WTC11 (cell line): ENCODE data around the gene SERPINB6. TPM values are rescaled to one million over a fixed set of nuclear protein-coding genes. Genes with fewer than 3 reads are reported as not detected.
A peak's percentile ranks its signal among the peaks of the same experiment; 100 is the strongest.

Experiments used
- ATAC-seq: fragments of 200-7000 bp; cut with Tn5 transposase; 2 replicates; pipeline ENCODE4 v1.10.0; 2021; ENCODE audit warnings: mild to moderate bottlenecking, moderate library complexity
- CTCF ChIA-PET: fragments of 300-600 bp; sonication (Branson Sonifier 250); formaldehyde crosslinking; loops from one replicate; lab custom pipeline; 2021; ENCODE audit warnings: antibody characterized with exemption; lab: Charles Lee
- POLR2A ChIA-PET: fragments of 350-600 bp; sonication (Branson Sonifier 250); formaldehyde crosslinking; loops from one replicate; lab custom pipeline; 2021; ENCODE audit warnings: antibody characterized with exemption; lab: Charles Lee
- DNase-seq: peaks from one replicate; pipeline ENCODE4 v3.0.0; 2021; ENCODE audit warnings: low spot score
- H3K27ac Mint-ChIP-seq: 2 replicates; pipeline ENCODE4 v1.8.0; 2021; ENCODE audit warnings: mixed read lengths
- H3K27me3 Mint-ChIP-seq: 2 replicates; pipeline ENCODE4 v1.8.0; 2021; ENCODE audit warnings: low read depth, mild to moderate bottlenecking, moderate library complexity, mixed read lengths
- H3K36me3 Mint-ChIP-seq: 2 replicates; pipeline ENCODE4 v1.8.0; 2021; ENCODE audit warnings: mixed read lengths
- H3K4me1 Mint-ChIP-seq: 2 replicates; pipeline ENCODE4 v1.8.0; 2022; ENCODE audit warnings: mixed read lengths
- H3K4me3 Mint-ChIP-seq: 2 replicates; pipeline ENCODE4 v1.8.0; 2021; ENCODE audit warnings: mild to moderate bottlenecking, moderate library complexity, mixed read lengths
- H3K9me3 Mint-ChIP-seq: 2 replicates; pipeline ENCODE4 v1.8.0; 2021; ENCODE audit warnings: mixed read lengths
- ATF1 ChIP-seq: sonication (generic); formaldehyde crosslinking; IDR thresholded peaks from 2 replicates; pipeline ENCODE4 v1.8.1; 2023; ENCODE audit warnings: mild to moderate bottlenecking, moderate library complexity, missing genetic modification reagents
- CREB1 ChIP-seq: sonication (generic); formaldehyde crosslinking; IDR thresholded peaks from 2 replicates; pipeline ENCODE4 v1.8.0; 2023; ENCODE audit warnings: mild to moderate bottlenecking, missing genetic modification reagents
- ELF4 ChIP-seq: sonication (generic); formaldehyde crosslinking; IDR thresholded peaks from 2 replicates; pipeline ENCODE4 v1.8.1; 2022; ENCODE audit warnings: low read depth, mild to moderate bottlenecking, moderate library complexity, missing genetic modification reagents
- ETV6 ChIP-seq: sonication (generic); formaldehyde crosslinking; IDR thresholded peaks from 2 replicates; pipeline ENCODE4 v1.8.1; 2022; ENCODE audit warnings: mild to moderate bottlenecking, missing genetic modification reagents
- FOXP1 ChIP-seq: sonication (generic); formaldehyde crosslinking; IDR thresholded peaks from 2 replicates; pipeline ENCODE4 v1.8.0; 2022; ENCODE audit warnings: missing genetic modification reagents, mild to moderate bottlenecking, moderate library complexity, borderline replicate concordance
- JUN ChIP-seq: sonication (generic); formaldehyde crosslinking; IDR thresholded peaks from 2 replicates; pipeline ENCODE4 v1.8.0; 2023; ENCODE audit warnings: mild to moderate bottlenecking, missing genetic modification reagents
- MXD4 ChIP-seq: fragments of 250-450 bp; sonication (Bioruptor Pico); IDR thresholded peaks from 2 replicates; pipeline ENCODE4 v1.8.0; 2021; ENCODE audit warnings: mild to moderate bottlenecking, moderate library complexity, borderline replicate concordance
- MYBL2 ChIP-seq: sonication (generic); formaldehyde crosslinking; IDR thresholded peaks from 2 replicates; pipeline ENCODE4 v1.8.1; 2023; ENCODE audit warnings: mild to moderate bottlenecking, moderate library complexity, missing genetic modification reagents
- NFYB ChIP-seq: sonication (generic); formaldehyde crosslinking; conservative IDR thresholded peaks from 2 replicates; pipeline ENCODE4 v1.8.0; 2022; ENCODE audit warnings: low read depth, missing genetic modification reagents
- NR1H2 ChIP-seq: sonication (generic); formaldehyde crosslinking; IDR thresholded peaks from 2 replicates; pipeline ENCODE4 v1.9.0; 2021; ENCODE audit warnings: mild to moderate bottlenecking, moderate library complexity, missing genetic modification reagents
- RELA ChIP-seq: sonication (generic); formaldehyde crosslinking; IDR thresholded peaks from 2 replicates; pipeline ENCODE4 v1.8.1; 2022; ENCODE audit warnings: missing genetic modification reagents, mild to moderate bottlenecking, borderline replicate concordance
- SMAD4 ChIP-seq: sonication (generic); formaldehyde crosslinking; IDR thresholded peaks from 2 replicates; pipeline ENCODE4 v1.8.0; 2022; ENCODE audit warnings: mild to moderate bottlenecking, missing genetic modification reagents
- SOX15 ChIP-seq: fragments of 250-450 bp; sonication (Bioruptor Pico); IDR thresholded peaks from 2 replicates; pipeline ENCODE4 v1.9.0; 2021; ENCODE audit warnings: mild to moderate bottlenecking
- SP1 ChIP-seq: sonication (generic); formaldehyde crosslinking; conservative IDR thresholded peaks from 2 replicates; pipeline ENCODE4 v1.8.1; 2022; ENCODE audit warnings: missing genetic modification reagents
- TEAD1 ChIP-seq: sonication (generic); formaldehyde crosslinking; IDR thresholded peaks from 2 replicates; pipeline ENCODE4 v1.8.0; 2022; ENCODE audit warnings: mild to moderate bottlenecking, missing genetic modification reagents
- ZBTB21 ChIP-seq: sonication (generic); formaldehyde crosslinking; IDR thresholded peaks from 2 replicates; pipeline ENCODE4 v1.8.1; 2023; ENCODE audit warnings: mild to moderate bottlenecking, missing genetic modification reagents, borderline replicate concordance
- ZNF138 ChIP-seq: sonication (generic); formaldehyde crosslinking; conservative IDR thresholded peaks from 2 replicates; pipeline ENCODE4 v1.8.1; 2022; ENCODE audit warnings: mild to moderate bottlenecking, moderate library complexity, missing genetic modification reagents
- ZNF263 ChIP-seq: sonication (generic); formaldehyde crosslinking; IDR thresholded peaks from 2 replicates; pipeline ENCODE4 v1.8.1; 2022; ENCODE audit warnings: low read depth, mild to moderate bottlenecking, moderate library complexity, missing genetic modification reagents
- total RNA-seq: library from RNA; stranded (reverse); gene quantifications from 3 replicates; pipeline ENCODE4 v1.2.3, GENCODE V29; 2021
- TF ChIP-seq, protein P1 (sequence below): sonication (generic); formaldehyde crosslinking; conservative IDR thresholded peaks from 2 replicates; pipeline ENCODE4 v1.8.1; 2023; ENCODE audit warnings: mild to moderate bottlenecking, low read depth, missing genetic modification reagents, moderate library complexity
- TF ChIP-seq, protein P2 (sequence below): sonication (generic); formaldehyde crosslinking; IDR thresholded peaks from 2 replicates; pipeline ENCODE4 v1.8.1; 2022; ENCODE audit warnings: mild to moderate bottlenecking, missing genetic modification reagents, moderate library complexity, borderline replicate concordance
- TF ChIP-seq, protein P3 (sequence below): sonication (generic); formaldehyde crosslinking; conservative IDR thresholded peaks from 2 replicates; pipeline ENCODE4 v1.8.1; 2022; ENCODE audit warnings: mild to moderate bottlenecking, missing genetic modification reagents
- TF ChIP-seq, protein P4 (sequence below): fragments of 250-450 bp; sonication (Bioruptor Pico); IDR thresholded peaks from 2 replicates; pipeline ENCODE4 v1.9.0; 2021; ENCODE audit warnings: mild to moderate bottlenecking
- TF ChIP-seq, protein P5 (sequence below): sonication (generic); formaldehyde crosslinking; IDR thresholded peaks from 2 replicates; pipeline ENCODE4 v1.8.1; 2023; ENCODE audit warnings: mild to moderate bottlenecking, moderate library complexity, missing genetic modification reagents
- TF ChIP-seq, protein P6 (sequence below): fragments of 250-450 bp; sonication (Bioruptor Pico); IDR thresholded peaks from 2 replicates; pipeline ENCODE4 v1.9.0; 2021; ENCODE audit warnings: mild to moderate bottlenecking, borderline replicate concordance

Gene SERPINB6
- total RNA-seq, 1 experiment from 2014 or later: 28.0 TPM

DNA sequence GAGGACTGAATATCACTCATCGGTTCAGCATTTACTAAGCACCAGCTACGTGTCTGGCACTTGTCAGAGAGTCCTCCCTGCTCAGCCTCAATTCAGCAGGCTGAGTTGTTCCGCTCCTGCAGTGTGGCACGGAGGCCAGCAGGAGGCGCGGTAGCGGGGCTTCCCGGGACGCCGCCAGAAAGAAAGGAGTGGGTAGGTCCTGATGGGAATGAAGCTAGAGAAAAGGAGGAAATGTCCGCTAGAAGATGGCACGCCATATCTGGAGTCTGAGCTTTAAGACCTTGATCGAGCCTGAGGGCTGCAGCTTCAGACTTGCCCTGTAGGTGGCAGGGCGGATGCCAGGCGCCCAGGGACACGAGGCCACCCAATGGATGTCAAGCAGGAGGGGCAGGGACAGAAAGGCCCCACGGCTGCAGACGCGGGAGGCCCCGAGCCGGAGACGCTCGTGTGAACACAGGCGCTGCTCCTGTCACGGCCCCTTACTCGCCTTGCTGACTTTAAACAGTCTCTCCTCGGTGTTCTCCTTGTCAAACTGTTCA is 18.7 kb downstream of the SERPINB6 start (continued):
- no peak for TF ChIP-seq JUN
- TF ChIP-seq TEAD1 (CRISPR knock-in tag): peak; percentile 61; the same call in 1 of the 2 replicates
- no peak for TF ChIP-seq MYBL2
- TF ChIP-seq SMAD4 (CRISPR knock-in tag): no peak
- TF ChIP-seq, protein P1, sequence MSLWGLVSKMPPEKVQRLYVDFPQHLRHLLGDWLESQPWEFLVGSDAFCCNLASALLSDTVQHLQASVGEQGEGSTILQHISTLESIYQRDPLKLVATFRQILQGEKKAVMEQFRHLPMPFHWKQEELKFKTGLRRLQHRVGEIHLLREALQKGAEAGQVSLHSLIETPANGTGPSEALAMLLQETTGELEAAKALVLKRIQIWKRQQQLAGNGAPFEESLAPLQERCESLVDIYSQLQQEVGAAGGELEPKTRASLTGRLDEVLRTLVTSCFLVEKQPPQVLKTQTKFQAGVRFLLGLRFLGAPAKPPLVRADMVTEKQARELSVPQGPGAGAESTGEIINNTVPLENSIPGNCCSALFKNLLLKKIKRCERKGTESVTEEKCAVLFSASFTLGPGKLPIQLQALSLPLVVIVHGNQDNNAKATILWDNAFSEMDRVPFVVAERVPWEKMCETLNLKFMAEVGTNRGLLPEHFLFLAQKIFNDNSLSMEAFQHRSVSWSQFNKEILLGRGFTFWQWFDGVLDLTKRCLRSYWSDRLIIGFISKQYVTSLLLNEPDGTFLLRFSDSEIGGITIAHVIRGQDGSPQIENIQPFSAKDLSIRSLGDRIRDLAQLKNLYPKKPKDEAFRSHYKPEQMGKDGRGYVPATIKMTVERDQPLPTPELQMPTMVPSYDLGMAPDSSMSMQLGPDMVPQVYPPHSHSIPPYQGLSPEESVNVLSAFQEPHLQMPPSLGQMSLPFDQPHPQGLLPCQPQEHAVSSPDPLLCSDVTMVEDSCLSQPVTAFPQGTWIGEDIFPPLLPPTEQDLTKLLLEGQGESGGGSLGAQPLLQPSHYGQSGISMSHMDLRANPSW (CRISPR knock-in tag): no peak
- no peak for TF ChIP-seq NFYB (CRISPR knock-in tag)
- no peak for TF ChIP-seq NR1H2 (CRISPR knock-in tag)

DNA sequence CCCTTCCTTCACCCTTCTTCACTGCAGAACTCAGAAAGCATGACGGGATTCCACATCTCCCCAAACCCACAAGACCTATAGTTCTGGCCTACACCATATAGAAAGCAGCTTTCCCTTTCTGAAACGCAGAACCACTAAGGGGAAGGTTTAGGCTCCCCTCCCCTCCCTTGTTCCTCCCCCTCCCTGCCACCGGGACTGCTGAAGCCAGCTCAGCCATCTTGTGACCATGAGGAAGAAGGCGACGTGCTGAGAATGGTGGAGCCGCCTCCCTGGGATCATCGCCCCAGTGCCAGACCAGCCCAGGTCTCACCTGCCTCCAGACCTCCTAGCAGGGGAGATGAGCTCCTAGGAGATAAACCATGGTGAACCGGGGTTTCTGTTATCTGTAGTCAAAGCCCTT is 19.6 kb downstream of the SERPINB6 start:
- H3K27ac Mint-ChIP-seq: peak overlapping the region; percentile 21; the same call in 1 of the 2 replicates
- CTCF ChIA-PET: interaction anchor here (0.8 to 3.3 kb wide), 67 partner anchors 9 to 464 kb away, joined by 3 to 203 read pairs (median 6); partner anchors contain the start of genes NQO2, RIPK1, SERPINB1 and SERPINB6
- POLR2A ChIA-PET: interaction anchor here (1.2 to 2.6 kb wide), 2 partner anchors 20 to 38 kb away, joined by 4 to 25 read pairs; partner anchors contain the start of gene SERPINB6
- no peak for TF ChIP-seq ZBTB21 (CRISPR knock-in tag)
- TF ChIP-seq, protein P2, sequence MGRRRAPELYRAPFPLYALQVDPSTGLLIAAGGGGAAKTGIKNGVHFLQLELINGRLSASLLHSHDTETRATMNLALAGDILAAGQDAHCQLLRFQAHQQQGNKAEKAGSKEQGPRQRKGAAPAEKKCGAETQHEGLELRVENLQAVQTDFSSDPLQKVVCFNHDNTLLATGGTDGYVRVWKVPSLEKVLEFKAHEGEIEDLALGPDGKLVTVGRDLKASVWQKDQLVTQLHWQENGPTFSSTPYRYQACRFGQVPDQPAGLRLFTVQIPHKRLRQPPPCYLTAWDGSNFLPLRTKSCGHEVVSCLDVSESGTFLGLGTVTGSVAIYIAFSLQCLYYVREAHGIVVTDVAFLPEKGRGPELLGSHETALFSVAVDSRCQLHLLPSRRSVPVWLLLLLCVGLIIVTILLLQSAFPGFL (CRISPR knock-in tag): no peak
- TF ChIP-seq SP1 (CRISPR knock-in tag): no peak
- TF ChIP-seq, protein P3, sequence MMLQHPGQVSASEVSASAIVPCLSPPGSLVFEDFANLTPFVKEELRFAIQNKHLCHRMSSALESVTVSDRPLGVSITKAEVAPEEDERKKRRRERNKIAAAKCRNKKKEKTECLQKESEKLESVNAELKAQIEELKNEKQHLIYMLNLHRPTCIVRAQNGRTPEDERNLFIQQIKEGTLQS: no peak
- TF ChIP-seq, protein P4, sequence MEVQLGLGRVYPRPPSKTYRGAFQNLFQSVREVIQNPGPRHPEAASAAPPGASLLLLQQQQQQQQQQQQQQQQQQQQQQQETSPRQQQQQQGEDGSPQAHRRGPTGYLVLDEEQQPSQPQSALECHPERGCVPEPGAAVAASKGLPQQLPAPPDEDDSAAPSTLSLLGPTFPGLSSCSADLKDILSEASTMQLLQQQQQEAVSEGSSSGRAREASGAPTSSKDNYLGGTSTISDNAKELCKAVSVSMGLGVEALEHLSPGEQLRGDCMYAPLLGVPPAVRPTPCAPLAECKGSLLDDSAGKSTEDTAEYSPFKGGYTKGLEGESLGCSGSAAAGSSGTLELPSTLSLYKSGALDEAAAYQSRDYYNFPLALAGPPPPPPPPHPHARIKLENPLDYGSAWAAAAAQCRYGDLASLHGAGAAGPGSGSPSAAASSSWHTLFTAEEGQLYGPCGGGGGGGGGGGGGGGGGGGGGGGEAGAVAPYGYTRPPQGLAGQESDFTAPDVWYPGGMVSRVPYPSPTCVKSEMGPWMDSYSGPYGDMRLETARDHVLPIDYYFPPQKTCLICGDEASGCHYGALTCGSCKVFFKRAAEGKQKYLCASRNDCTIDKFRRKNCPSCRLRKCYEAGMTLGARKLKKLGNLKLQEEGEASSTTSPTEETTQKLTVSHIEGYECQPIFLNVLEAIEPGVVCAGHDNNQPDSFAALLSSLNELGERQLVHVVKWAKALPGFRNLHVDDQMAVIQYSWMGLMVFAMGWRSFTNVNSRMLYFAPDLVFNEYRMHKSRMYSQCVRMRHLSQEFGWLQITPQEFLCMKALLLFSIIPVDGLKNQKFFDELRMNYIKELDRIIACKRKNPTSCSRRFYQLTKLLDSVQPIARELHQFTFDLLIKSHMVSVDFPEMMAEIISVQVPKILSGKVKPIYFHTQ: no peak
- TF ChIP-seq SMAD4 (CRISPR knock-in tag): no peak
- no peak for TF ChIP-seq CREB1 (CRISPR knock-in tag)
- TF ChIP-seq ELF4 (CRISPR knock-in tag): no peak
- no peak for TF ChIP-seq MXD4 (CRISPR knock-in tag)
- TF ChIP-seq FOXP1 (CRISPR knock-in tag): no peak
- TF ChIP-seq ATF1: no peak
- TF ChIP-seq ETV6: no peak
- TF ChIP-seq ZNF263 (CRISPR knock-in tag): no peak
- TF ChIP-seq SOX15 (CRISPR knock-in tag): no peak
- no peak for TF ChIP-seq ZNF138 (CRISPR knock-in tag)
- TF ChIP-seq RELA (CRISPR knock-in tag): no peak
- TF ChIP-seq, protein P5, sequence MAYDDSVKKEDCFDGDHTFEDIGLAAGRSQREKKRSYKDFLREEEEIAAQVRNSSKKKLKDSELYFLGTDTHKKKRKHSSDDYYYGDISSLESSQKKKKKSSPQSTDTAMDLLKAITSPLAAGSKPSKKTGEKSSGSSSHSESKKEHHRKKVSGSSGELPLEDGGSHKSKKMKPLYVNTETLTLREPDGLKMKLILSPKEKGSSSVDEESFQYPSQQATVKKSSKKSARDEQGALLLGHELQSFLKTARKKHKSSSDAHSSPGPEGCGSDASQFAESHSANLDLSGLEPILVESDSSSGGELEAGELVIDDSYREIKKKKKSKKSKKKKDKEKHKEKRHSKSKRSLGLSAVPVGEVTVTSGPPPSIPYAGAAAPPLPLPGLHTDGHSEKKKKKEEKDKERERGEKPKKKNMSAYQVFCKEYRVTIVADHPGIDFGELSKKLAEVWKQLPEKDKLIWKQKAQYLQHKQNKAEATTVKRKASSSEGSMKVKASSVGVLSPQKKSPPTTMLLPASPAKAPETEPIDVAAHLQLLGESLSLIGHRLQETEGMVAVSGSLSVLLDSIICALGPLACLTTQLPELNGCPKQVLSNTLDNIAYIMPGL (CRISPR knock-in tag): no peak
- TF ChIP-seq, protein P6, sequence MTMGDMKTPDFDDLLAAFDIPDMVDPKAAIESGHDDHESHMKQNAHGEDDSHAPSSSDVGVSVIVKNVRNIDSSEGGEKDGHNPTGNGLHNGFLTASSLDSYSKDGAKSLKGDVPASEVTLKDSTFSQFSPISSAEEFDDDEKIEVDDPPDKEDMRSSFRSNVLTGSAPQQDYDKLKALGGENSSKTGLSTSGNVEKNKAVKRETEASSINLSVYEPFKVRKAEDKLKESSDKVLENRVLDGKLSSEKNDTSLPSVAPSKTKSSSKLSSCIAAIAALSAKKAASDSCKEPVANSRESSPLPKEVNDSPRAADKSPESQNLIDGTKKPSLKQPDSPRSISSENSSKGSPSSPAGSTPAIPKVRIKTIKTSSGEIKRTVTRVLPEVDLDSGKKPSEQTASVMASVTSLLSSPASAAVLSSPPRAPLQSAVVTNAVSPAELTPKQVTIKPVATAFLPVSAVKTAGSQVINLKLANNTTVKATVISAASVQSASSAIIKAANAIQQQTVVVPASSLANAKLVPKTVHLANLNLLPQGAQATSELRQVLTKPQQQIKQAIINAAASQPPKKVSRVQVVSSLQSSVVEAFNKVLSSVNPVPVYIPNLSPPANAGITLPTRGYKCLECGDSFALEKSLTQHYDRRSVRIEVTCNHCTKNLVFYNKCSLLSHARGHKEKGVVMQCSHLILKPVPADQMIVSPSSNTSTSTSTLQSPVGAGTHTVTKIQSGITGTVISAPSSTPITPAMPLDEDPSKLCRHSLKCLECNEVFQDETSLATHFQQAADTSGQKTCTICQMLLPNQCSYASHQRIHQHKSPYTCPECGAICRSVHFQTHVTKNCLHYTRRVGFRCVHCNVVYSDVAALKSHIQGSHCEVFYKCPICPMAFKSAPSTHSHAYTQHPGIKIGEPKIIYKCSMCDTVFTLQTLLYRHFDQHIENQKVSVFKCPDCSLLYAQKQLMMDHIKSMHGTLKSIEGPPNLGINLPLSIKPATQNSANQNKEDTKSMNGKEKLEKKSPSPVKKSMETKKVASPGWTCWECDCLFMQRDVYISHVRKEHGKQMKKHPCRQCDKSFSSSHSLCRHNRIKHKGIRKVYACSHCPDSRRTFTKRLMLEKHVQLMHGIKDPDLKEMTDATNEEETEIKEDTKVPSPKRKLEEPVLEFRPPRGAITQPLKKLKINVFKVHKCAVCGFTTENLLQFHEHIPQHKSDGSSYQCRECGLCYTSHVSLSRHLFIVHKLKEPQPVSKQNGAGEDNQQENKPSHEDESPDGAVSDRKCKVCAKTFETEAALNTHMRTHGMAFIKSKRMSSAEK (CRISPR knock-in tag): no peak
- TF ChIP-seq MYBL2: no peak
- TF ChIP-seq, all 79 proteins: peak for 0
- Mint-ChIP-seq H3K27me3 (no peaks in the 10 kb centered on the region), H3K9me3 (no peaks in the 10 kb centered on the region), H3K36me3 (peaks cover 5% of the 10 kb centered on the region; the same call in 1 of the 2 replicates), H3K4me3 (no peak overlapping the region), H3K4me1 (peaks cover 24% of the 10 kb centered on the region)
- ATAC-seq (no peak), DNase-seq (no peak)
